Raji (cell line): ENCODE measurements around the gene ZAR1L.

Source experiments
- POLR2A ChIP-seq: IDR thresholded peaks from 2 replicates; pipeline ENCODE4 v1.6.1; 2011; ENCODE audit warnings: low read depth, low read length, control low read depth; ENCODE audit not compliant: insufficient read depth

Gene ZAR1L

DNA sequence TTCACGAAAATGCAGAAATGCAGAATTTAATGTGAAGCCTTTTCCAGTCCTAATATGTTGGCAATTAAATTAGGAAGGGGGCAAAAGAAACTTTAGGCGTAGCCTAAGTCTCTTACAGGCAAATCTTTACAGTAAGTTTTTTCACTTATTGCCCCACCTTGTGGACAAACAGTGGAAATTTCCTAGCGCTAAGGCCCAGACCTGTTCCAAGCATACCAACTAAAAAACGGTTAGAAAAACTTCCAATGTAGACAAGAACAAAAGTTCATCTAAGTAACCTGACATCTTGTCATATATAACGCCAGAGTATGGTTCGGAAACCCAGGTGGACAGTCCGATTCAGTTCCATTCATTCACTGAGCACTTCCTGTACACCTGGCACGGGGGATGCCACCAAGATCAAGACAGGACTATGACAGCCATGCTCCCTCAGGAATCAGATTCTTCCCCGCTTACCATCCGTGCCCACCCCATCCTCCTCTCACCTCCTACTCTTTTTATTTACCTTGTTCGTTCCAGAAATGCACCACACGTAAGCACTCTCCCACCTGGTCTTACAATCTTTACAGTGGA lies 4.9 kb downstream of the ZAR1L start:
- no peak for TF ChIP-seq POLR2A

DNA sequence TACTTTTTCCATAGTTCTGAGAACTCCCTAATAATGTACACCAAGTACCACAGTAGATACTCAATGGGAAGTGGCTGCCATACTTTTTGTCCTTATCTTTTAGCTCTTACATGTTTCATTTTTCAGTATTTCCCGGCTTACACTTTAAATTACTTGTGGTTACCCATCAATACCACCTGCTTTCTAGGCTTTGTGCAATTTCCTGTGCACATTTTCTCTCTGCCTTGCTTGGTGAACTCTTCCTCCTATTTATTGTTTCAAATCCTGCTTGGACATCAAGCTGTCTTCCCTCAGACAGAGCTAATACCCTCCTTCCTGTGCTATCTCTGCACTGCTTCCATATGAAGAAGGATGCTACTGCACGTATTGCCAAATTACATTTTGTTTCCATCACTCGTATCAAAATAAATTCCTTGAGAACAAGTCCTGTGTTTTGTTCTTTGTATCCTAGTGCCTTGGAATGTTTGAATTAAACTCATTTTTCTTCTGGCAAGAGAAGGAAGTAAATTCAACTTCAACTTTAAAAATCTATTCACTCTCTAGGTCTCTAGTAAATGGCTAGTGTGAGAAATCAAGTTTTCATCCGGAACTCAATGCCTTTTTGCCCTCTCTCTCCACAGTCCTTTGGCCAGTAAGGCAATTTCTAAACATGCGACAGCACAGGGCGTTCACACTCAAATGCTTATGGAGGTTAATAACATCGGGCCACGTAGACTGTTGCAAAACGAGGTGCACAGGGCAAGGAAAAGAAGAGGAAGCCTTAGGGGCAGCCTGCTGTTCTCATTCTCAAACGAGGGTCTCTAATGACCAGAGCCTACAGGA lies 5.6 kb downstream of the ZAR1L start:
- no peak for TF ChIP-seq POLR2A

DNA sequence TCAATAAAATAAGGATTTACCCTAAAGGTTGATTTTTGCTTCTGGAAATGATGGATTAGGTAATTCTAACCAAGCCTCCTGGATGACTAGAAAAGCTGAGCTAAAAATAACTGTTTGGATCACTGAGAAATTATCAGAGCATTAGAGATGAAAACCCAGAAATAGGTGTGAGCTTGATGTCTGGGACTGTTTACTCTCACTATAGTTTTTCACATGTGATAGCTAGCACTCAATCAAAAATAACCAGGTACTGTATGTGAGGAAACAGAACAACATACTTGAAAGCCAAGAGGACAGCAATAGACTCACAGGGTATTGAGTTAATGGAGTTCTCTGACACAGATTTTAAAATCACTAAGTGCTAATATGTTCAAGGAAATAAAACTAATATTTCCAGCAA lies 9.5 kb downstream of the ZAR1L start:
- TF ChIP-seq POLR2A = no peak

DNA sequence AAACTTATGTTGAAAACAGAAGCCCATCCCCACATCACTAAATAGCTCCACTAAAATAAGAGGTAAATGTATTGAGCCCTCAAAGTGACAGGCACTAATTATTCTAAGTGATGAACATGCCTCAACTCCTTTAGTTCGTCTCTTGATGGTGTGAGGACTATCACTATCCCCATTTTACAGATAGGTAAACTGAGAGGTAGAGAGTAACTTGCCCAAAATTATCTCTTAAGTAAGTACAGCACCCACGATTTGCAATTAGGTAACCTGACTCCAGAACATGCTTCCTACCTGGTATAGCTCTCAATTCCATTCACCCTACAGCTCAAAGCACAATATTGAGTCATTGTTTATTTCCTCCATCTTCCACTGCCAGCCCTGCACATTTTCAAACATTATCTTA lies 12.7 kb downstream of the ZAR1L start:
- TF ChIP-seq POLR2A = no peak

DNA sequence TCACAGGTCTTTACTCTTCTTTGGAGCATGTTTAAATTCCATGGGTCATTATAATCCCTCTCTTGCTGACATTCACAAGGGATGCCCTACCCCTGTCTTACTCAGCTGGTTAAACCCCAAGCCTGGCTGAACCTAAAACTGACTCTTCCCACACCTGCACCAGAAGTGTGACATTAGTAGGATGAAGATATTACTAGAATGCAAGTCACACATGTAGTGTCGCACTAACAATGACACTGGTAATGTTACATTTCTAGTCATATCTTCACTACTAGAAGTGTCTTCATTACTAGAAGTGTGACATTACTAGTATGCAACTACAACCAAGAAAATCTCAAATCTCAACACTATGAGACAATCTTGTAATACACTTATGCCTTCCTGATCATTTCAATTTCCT lies 14.2 kb downstream of the ZAR1L start:
- TF ChIP-seq POLR2A = no peak

DNA sequence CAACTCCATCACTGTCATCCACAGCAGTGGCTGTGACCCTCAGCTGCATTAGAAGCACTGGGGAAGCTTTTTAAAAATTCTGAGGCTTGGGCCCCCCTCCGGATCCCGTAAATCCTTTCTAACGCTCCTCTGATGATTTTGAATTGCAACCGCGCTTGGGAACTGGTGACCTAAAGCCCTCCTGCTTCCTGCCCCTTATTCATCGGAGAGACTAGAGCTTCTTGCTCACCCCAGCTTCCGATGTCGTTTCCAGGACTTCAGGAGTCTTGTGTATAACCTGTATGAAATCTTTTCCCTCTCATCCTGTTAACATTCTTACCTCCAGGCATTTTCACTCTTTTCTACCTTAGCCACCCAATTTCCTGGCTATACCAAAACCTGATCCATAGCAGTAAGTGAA lies 14.8 kb downstream of the ZAR1L start:
- no peak for TF ChIP-seq POLR2A

DNA sequence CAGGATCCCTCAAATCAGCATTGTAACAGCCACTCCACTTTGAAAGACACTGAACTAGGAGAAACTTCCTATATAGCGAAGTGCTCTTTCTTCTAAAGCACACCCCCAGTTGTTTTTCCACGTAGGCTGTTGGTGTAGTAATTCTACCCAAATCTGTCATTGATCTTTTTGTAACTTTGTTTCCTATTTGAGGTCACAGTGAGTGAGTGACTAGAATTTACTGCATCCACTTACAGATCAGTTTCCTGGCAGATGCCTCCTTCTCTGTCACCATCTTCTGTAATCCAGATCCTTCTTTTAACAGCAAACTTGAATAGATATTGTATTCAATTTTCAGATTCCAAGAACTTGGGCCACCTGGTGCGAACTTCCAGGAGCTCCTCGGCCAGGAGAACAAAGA lies 15.3 kb downstream of the ZAR1L start:
- no peak for TF ChIP-seq POLR2A

DNA sequence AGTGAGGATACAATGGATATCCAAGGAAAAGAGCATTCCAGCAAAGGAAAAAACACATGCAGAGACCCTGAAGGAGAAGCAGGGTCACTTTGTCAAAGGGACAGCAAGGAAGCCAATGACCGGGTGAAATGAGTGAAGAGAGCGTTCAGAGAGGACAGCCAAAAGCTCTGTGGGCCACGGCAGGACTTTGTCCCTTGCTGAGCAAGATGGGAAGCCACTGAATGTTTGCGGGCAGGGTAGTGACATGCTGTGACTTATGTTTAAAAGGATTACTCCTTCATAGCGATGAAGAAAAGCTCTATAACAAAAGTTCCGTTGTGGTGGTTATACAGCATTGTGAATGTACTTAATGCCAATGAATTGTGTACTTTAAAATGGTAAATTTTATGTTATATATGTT lies 16.5 kb downstream of the ZAR1L start:
- TF ChIP-seq POLR2A = no peak

DNA sequence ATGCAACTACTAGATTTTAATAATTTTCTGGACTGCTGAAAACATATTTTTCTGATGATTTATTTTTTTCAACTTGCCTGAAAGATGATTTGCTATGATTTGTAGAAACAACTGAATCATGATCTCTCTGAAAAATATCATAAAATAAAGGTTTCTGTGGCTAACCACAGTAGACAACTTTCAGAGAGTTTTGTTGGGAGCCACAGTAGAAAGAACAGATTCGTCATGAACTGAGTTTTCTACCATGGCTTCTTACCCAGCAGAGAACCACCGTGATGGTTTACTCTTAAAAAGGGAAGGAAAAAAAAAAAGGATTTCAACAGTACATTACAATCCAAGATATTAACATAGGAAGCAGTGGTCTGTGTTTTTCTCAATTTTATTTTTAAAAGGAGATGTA lies 18.0 kb downstream of the ZAR1L start:
- TF ChIP-seq POLR2A = no peak

DNA sequence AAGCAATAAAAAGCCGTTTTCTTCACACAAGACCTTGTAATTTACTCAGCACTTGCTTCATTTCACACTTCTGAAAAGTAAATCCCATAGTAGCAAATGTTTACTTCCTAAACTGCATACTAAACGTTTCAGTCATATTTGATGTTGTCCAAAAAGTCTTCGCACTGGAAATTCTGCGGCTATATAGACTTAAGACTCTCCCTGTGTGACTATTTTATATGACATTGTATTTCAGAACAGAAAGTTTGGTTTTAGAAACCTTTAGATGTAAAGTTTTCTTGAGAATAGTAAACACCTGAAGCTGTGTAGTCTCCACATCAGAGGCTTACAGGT lies 29.6 kb downstream of the ZAR1L start:
- TF ChIP-seq POLR2A = no peak

DNA sequence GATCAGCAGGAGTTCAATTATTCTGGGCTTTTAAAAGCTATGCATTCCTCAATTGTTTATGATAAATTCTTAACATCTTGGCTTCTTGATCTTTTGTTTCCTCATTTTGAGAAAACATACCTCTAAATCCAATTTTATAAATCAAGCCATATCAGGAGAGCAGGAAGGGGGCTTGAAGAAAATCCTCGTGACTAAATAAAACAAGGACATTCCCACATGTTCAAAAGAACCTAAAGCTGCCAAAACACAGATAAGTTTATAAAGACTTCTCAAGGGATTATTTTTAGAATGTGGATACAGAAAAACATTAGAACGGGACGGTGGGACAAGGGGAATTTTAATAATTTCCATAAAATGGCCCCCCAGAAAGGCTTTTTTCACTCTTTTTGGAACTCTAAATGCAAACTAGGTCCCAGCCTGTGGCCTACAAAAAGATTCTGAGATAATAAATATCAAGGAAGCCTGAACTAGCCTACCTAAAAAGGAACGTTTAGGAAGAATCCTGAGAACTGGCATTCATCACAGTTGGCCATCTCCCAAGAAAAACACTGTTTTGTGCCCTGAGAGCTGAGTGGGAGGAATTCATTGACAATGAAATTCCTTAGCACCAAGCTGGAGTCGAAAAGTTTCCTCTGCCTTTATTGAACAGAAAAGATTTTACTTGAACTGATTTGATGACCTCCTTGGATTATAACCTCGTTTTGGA lies 30.1 kb downstream of the ZAR1L start:
- TF ChIP-seq POLR2A = no peak

DNA sequence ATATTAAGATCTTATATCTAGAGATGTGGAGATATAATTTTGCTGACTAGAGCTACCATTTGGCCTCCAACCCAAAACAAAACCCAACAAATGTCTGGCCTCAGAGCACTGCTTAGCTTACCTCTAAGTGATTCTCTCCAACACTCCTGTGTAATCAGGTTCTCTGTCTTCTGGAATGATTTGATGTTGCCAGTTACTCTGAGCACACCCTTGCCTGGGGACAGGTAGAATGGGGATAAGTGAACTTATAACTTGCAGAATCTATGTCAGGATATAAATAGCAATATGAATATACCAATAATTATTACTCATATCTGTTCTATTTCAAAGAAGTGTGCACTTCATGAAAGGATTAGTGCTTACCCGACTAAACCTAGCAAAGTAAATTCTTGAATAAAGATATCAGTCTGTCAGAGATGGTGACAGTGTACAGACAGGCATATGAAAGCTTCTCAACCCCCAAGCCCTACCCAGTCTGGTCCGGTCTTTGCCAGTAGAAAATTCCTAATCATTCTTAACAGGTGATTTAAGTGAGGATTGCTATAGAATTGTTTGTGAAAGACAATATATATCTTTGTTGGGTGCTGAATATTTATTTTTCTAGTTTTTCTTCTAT lies 33.0 kb downstream of the ZAR1L start:
- TF ChIP-seq POLR2A = no peak

DNA sequence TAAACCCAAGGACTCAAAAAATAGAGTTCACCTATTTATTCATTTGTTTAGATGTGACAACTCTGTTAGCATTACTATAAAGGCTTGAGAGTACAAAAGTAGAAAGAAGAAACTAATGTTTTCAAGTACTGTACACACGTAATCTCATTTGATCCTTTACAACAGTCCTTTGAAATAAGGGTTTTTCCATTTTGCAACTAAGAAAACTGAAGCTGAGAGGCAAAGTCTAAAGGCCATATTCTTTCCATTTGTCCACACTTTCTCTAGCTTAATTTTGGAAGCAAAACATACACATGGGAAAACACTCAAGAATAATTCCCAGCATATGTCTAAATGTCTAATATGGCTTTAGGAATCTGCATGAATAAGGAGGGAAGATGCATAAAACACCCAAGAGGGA lies 34.1 kb downstream of the ZAR1L start:
- TF ChIP-seq POLR2A = no peak

DNA sequence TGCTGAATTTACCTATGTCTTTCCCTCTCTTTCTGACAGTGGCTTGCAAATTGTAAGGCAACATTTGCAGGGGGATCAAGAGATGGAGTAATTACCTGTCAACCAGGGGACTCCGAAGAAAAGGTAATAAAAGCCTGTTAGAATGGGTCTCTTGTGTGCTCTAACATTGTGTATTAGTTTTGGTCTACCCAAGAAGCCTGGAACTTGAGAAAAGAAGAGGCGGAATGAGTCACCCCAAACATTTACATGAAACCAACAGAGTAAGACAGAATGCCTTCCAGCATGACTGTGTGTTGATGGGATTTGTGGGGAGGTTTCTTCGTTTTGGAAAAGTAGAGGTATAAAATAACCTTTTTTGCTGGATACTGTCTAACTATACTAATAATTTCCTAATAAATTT lies 36.7 kb downstream of the ZAR1L start:
- TF ChIP-seq POLR2A = no peak

DNA sequence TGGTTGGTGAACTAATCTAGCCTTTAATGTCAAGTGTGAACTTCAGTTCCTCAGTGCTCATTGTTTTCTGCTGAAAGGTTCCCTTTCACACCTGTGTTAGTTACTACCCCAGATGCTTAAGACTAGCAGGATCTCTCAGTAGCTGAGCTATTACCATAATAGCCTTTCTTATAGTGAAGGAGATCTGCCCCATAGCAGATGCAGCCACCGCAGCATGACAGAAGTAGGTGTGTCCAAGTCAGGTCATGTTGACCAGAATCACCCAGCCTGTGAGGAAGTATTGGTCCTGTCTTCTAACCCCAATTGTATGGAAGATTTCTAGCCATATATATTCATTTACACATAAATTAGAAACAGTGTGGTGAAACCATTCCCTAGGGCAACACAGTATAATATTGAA lies 37.3 kb downstream of the ZAR1L start:
- TF ChIP-seq POLR2A = no peak
